ENCODE measurements around the gene PACC1.

PACC1 gene

DNA sequence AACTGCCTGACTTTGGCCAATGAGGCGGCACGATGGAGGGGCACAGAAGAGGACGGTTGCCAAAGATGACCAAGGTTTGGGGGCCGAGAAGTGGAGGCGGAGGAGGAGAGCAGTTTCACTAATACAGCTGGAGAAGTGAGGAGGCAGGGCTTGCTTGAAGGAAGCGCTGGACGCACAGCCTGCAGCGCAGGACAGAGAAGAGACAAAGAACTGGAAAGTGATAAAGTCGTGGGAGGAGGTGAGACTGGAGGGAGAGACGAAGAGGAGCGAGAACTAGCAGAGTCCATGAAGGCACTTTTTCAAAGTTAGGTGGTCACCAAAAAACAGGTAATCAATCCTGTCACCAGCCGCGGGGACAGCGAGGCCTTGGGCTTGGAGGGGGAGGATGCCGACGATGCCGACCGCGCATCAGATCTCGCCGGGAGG is 771 bp downstream of the PACC1 start:
- CTCF ChIA-PET, result interaction anchor here (1.4 kb wide), 1 partner anchor 10 kb away, joined by 3 read pairs; no protein-coding TSS in a partner anchor
- POLR2A ChIA-PET, result interaction anchor here (1.2 to 1.7 kb wide), 2 partner anchors 17 to 194 kb away, joined by 4 to 7 read pairs; partner anchors contain the start of gene ATF3
- no peak overlapping the region; the same call in 1 of the 2 replicates for H3K27ac ChIP-seq (ENCODE audit: extremely low read depth, low read depth, low read length)

DNA sequence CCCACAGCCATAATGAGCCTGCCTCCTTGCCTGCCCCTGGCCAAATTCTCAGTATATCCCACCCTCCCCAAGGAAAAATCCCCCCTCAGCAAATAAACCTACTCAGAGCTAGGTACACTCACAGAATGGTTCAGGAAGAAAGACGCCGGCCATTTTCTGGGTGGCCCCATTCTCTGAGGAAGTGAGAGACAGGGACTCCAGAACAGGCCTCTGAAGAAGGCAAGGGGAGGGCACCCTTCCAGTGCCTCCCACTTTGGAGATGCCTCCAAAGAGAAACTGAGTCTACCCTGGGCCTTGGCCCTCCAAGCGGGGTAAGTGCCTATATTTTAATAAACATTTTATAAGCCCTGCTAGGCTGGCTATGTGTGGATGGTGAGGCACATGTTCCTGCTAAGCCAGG is 2.3 kb downstream of the PACC1 start:
- H3K4me1 ChIP-seq (ENCODE audit: control insufficient read depth, insufficient read depth, low read length), result no peaks in the 10 kb centered on the region
- POLR2A ChIA-PET, result no interaction called here
- H3K27ac ChIP-seq (ENCODE audit: extremely low read depth, low read depth, low read length), result no peak overlapping the region
- no peak overlapping the region for H3K4me3 ChIP-seq (ENCODE audit: low read depth, low read length)
- peaks cover 14 to 43% of the 10 kb centered on the region in 2 experiments for H3K36me3 ChIP-seq (ENCODE audit: control insufficient read depth in 2 of 2, insufficient read depth in 1 of 2, low read length in 2 of 2)
- CTCF ChIA-PET, result interaction anchor here (0.6 to 1.0 kb wide), 2 partner anchors 42 to 44 kb away, joined by 3 to 4 read pairs; no protein-coding TSS in a partner anchor
- TF ChIP-seq, protein P1, sequence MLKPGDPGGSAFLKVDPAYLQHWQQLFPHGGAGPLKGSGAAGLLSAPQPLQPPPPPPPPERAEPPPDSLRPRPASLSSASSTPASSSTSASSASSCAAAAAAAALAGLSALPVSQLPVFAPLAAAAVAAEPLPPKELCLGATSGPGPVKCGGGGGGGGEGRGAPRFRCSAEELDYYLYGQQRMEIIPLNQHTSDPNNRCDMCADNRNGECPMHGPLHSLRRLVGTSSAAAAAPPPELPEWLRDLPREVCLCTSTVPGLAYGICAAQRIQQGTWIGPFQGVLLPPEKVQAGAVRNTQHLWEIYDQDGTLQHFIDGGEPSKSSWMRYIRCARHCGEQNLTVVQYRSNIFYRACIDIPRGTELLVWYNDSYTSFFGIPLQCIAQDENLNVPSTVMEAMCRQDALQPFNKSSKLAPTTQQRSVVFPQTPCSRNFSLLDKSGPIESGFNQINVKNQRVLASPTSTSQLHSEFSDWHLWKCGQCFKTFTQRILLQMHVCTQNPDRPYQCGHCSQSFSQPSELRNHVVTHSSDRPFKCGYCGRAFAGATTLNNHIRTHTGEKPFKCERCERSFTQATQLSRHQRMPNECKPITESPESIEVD (tag by site-specific recombination; IDR thresholded peaks at IDR 0.05), result no peak
- TF ChIP-seq ZNF302 (tag by site-specific recombination; IDR thresholded peaks at IDR 0.05; ENCODE audit: low read depth), result no peak
- TF ChIP-seq ZNF223 (tag by site-specific recombination; IDR thresholded peaks at IDR 0.05), result no peak
- TF ChIP-seq ZNF692 (tag by site-specific recombination; IDR thresholded peaks at IDR 0.05), result no peak
- no peak for TF ChIP-seq ZBTB20 (tag by site-specific recombination; IDR thresholded peaks at IDR 0.05)
- TF ChIP-seq KLF8 (tag by site-specific recombination; IDR thresholded peaks at IDR 0.05), result no peak
- no peak for TF ChIP-seq ZNF660 (tag by site-specific recombination; IDR thresholded peaks at IDR 0.05)
- TF ChIP-seq BCL11B (tag by site-specific recombination; IDR thresholded peaks at IDR 0.05; ENCODE audit: low read depth), result no peak
- TF ChIP-seq ZNF112 (tag by site-specific recombination; IDR thresholded peaks at IDR 0.05), result no peak
- TF ChIP-seq, protein P2, sequence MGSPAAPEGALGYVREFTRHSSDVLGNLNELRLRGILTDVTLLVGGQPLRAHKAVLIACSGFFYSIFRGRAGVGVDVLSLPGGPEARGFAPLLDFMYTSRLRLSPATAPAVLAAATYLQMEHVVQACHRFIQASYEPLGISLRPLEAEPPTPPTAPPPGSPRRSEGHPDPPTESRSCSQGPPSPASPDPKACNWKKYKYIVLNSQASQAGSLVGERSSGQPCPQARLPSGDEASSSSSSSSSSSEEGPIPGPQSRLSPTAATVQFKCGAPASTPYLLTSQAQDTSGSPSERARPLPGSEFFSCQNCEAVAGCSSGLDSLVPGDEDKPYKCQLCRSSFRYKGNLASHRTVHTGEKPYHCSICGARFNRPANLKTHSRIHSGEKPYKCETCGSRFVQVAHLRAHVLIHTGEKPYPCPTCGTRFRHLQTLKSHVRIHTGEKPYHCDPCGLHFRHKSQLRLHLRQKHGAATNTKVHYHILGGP (tag by site-specific recombination; IDR thresholded peaks at IDR 0.05), result no peak
- no peak for TF ChIP-seq FEZF1 (tag by site-specific recombination; IDR thresholded peaks at IDR 0.05)
- TF ChIP-seq HOXA7 (CRISPR knock-in tag; IDR thresholded peaks at IDR 0.05; ENCODE audit: borderline replicate concordance), result no peak
- TF ChIP-seq ELK4 (IDR thresholded peaks at IDR 0.05; ENCODE audit: borderline replicate concordance, low read depth, low read length), result no peak
- TF ChIP-seq ZNF664 (tag by site-specific recombination; IDR thresholded peaks at IDR 0.05), result no peak
- no peak for TF ChIP-seq ZFP37 (tag by site-specific recombination; IDR thresholded peaks at IDR 0.05)
- TF ChIP-seq ZNF544 (tag by site-specific recombination; IDR thresholded peaks at IDR 0.05), result no peak
- no peak for TF ChIP-seq ZNF140 (tag by site-specific recombination; IDR thresholded peaks at IDR 0.05)
- H3K9me3 ChIP-seq (ENCODE audit: control insufficient read depth, insufficient read depth, low read depth, low read length), result no peaks in the 10 kb centered on the region

More for the DNA sequence above, 771 bp downstream of the PACC1 start:
- Histone ChIP-seq H3K4me1 (ENCODE audit: control insufficient read depth, insufficient read depth, low read length) (no peaks in the 10 kb centered on the region), H3K4me3 (ENCODE audit: low read depth, low read length) (peak overlapping the region; percentile 93), H3K36me3 (ENCODE audit: control insufficient read depth in 2 of 2, insufficient read depth in 1 of 2, low read length in 2 of 2) (peaks cover 8 to 30% of the 10 kb centered on the region in 2 experiments), H3K9me3 (ENCODE audit: control insufficient read depth, insufficient read depth, low read depth, low read length) (no peaks in the 10 kb centered on the region)
- TF ChIP-seq REPIN1 (tag by site-specific recombination; IDR thresholded peaks at IDR 0.05; ENCODE audit: low read depth) (no peak), ZNF600 (tag by site-specific recombination; IDR thresholded peaks at IDR 0.05) (0 out of 2 replicates have a peak, but pooled peaks have one; percentile 7), ZNF223 (tag by site-specific recombination; IDR thresholded peaks at IDR 0.05) (peak; percentile 83), ZNF10 (tag by site-specific recombination; IDR thresholded peaks at IDR 0.05) (no peak), EGR2 (tag by site-specific recombination; IDR thresholded peaks at IDR 0.05; ENCODE audit: low read depth) (peak; percentile 30; the same call in 1 of the 2 replicates), ZBTB17 (tag by site-specific recombination; IDR thresholded peaks at IDR 0.05) (no peak), ZSCAN30 (tag by site-specific recombination; IDR thresholded peaks at IDR 0.05) (no peak), ZFHX2 (tag by site-specific recombination; conservative IDR thresholded peaks at IDR 0.05) (no peak; the same call in 1 of the 2 replicates), SALL2 (tag by site-specific recombination; IDR thresholded peaks at IDR 0.05; ENCODE audit: borderline replicate concordance) (no peak), ZNF621 (tag by site-specific recombination; IDR thresholded peaks at IDR 0.05) (no peak)

All from HEK293 (cell line).